Erythroblast (primary cell): Measurements from ENCODE around the gene WAS.

Experiments used
- GATA1 ChIP-seq: IDR thresholded peaks from 2 replicates; pipeline ENCODE4 v1.6.1; 2011; ENCODE audit warnings: low read depth, mild to moderate bottlenecking, control low read depth, low read length, moderate library complexity
- POLR2A ChIP-seq: IDR thresholded peaks from 2 replicates; pipeline ENCODE4 v1.6.1; 2011; ENCODE audit warnings: mild to moderate bottlenecking, low read length

- TF ChIP-seq POLR2A (no peak), GATA1 (no peak)
These were observed 30.2 kb downstream of the WAS start for GRCh38 chrX:48713847-48714246.
